K562 (cell line): ENCODE data around the gene DPT. TPM values are rescaled to one million over a fixed set of nuclear protein-coding genes. Genes with fewer than 3 reads are reported as not detected.

ENCODE experiments used
- ATAC-seq: fragments of 200-7000 bp; cut with Tn5 transposase; 3 replicates; pipeline ENCODE4 v1.9.1; 2020; ENCODE audit warnings: moderate library complexity
- BruUV-seq: library from RNA; stranded (reverse); fragments of 400-500 nt; replicated peaks from 2 replicates; lab custom pipeline; 2021; lab: Mats Ljungman, UMichigan
- CTCF ChIA-PET: fragments of 300-600 bp; formaldehyde crosslinking; extraction: SDS; loops from one replicate; lab custom pipeline; 2021; ENCODE audit warnings: low intra/inter-chr PET ratio; lab: Yijun Ruan, JAX
- POLR2A ChIA-PET: fragments of 300-600, 350-650 bp; sonication (Branson Sonifier 250); formaldehyde crosslinking; extraction: SDS; loops from one replicate; lab custom pipeline; 2021; ENCODE audit warnings: antibody characterized with exemption, inconsistent platforms; lab: Yijun Ruan, JAX
- DNase-seq, 4 experiments: peaks; one replicate each; pipeline versions ENCODE4 v3.0.0 to v3.0.0-alpha.2; 2011 to 2018; ENCODE audit warnings: low spot score in 3 of 4, mixed read lengths in 3 of 4; ENCODE audit errors: extremely low read depth in 1 of 4
- FAIRE-seq: peaks from 2 replicates; lab custom pipeline; 2011; peaks lifted over from hg19 to GRCh38; lab: Jason Lieb, UNC
- H2AFZ ChIP-seq: 2 replicates; pipeline ENCODE4 v1.6.0; 2011; ENCODE audit warnings: low read depth, low read length, control low read depth, inconsistent platforms
- H3K27ac ChIP-seq: fragments of 200-600 bp; 3 replicates; pipeline ENCODE4 v1.8.0; 2011; ENCODE audit warnings: low read depth, mild to moderate bottlenecking, control low read depth, inconsistent platforms, low read length, moderate library complexity, mixed read lengths; ENCODE audit errors: extremely low read depth
- H3K27me3 ChIP-seq, 2 experiments: fragments of 300-600 bp in 1 of 2; 2 replicates in 1 of 2; 3 replicates in 1 of 2; pipeline versions ENCODE4 v1.6.0 to v1.8.0; 2011; ENCODE audit warnings: inconsistent platforms in 2 of 2, low read length in 2 of 2, mild to moderate bottlenecking in 1 of 2, mixed read lengths in 1 of 2, moderate library complexity in 1 of 2; ENCODE audit not compliant: control insufficient read depth in 2 of 2, insufficient read depth in 2 of 2
- H3K36me3 ChIP-seq: fragments of 300-600 bp; 3 replicates; pipeline ENCODE4 v1.8.0; 2011; ENCODE audit warnings: mild to moderate bottlenecking, low read length, inconsistent platforms; ENCODE audit not compliant: control insufficient read depth, insufficient read depth
- H3K4me1 ChIP-seq, 2 experiments: fragments of 200-600 bp in 1 of 2; replicated peaks in 1 of 2; 2 replicates in 1 of 2; 3 replicates in 1 of 2; pipeline versions ENCODE4 v1.5.1 to v1.8.0; 2011; ENCODE audit warnings: inconsistent platforms in 2 of 2, low read length in 2 of 2, mild to moderate bottlenecking in 1 of 2, mixed read lengths in 1 of 2, moderate library complexity in 1 of 2; ENCODE audit not compliant: control insufficient read depth in 2 of 2, insufficient read depth in 2 of 2
- H3K4me2 ChIP-seq: 2 replicates; pipeline ENCODE4 v1.6.1; 2011; ENCODE audit warnings: low read length, control low read depth, inconsistent platforms, mixed read lengths; ENCODE audit not compliant: insufficient read depth
- H3K4me3 ChIP-seq: fragments of 200-600 bp; sonication (generic), shearing (Covaris generic); 2 replicates; pipeline ENCODE4 v1.5.1; 2016; ENCODE audit warnings: control low read depth, inconsistent platforms
- H3K79me2 ChIP-seq: fragments of 200-600 bp; 3 replicates; pipeline ENCODE4 v1.8.0; 2011; ENCODE audit warnings: low read length, inconsistent platforms; ENCODE audit not compliant: control insufficient read depth, insufficient read depth
- H3K9ac ChIP-seq, 2 experiments: 2 replicates each; pipeline versions ENCODE4 v1.6.0 to v1.6.1; 2011; ENCODE audit warnings: low read depth in 2 of 2, low read length in 2 of 2, control low read depth in 1 of 2, inconsistent platforms in 1 of 2, mild to moderate bottlenecking in 1 of 2, mixed read lengths in 1 of 2; ENCODE audit not compliant: insufficient read depth in 1 of 2
- H3K9me1 ChIP-seq: one replicate; pipeline ENCODE4 v1.6.0; 2011; ENCODE audit warnings: inconsistent platforms, mild to moderate bottlenecking, low read length, moderate library complexity; ENCODE audit not compliant: control insufficient read depth, insufficient read depth
- H3K9me3 ChIP-seq: replicated peaks from 2 replicates; pipeline ENCODE4 v1.5.1; 2011; ENCODE audit warnings: low read depth, low read length, inconsistent platforms; ENCODE audit not compliant: control insufficient read depth, insufficient read depth
- H4K20me1 ChIP-seq: replicated peaks from 2 replicates; pipeline ENCODE4 v1.6.1; 2011; ENCODE audit warnings: low read length, inconsistent platforms, mixed read lengths; ENCODE audit not compliant: control insufficient read depth, insufficient read depth
- CCAR2 ChIP-seq: fragments of 200-400 bp; formaldehyde crosslinking; IDR thresholded peaks from 2 replicates; pipeline ENCODE4 v1.6.1; 2017; ENCODE audit warnings: mild to moderate bottlenecking, low read depth, low read length
- CGGBP1 ChIP-seq: fragments of 250-450 bp; sonication (Bioruptor Pico); IDR thresholded peaks from 2 replicates; pipeline ENCODE4 v1.9.0; 2021; ENCODE audit warnings: mild to moderate bottlenecking
- HDAC2 ChIP-seq: fragments of 450-650 bp; IDR thresholded peaks from 2 replicates; pipeline ENCODE4 v1.6.1; 2016; ENCODE audit warnings: mild to moderate bottlenecking
- HMG20B ChIP-seq: fragments of 250-450 bp; sonication (Bioruptor Pico); IDR thresholded peaks from 2 replicates; pipeline ENCODE4 v1.5.0; 2021; ENCODE audit warnings: mild to moderate bottlenecking
- LCOR ChIP-seq: sonication (generic); formaldehyde crosslinking; IDR thresholded peaks from 2 replicates; pipeline ENCODE4 v1.8.0; 2022; ENCODE audit warnings: mild to moderate bottlenecking, missing genetic modification reagents
- MAFF ChIP-seq: IDR thresholded peaks from 2 replicates; pipeline ENCODE4 v1.6.1; 2012; ENCODE audit warnings: low read length, improper control_type of control experiment
- NFE2 ChIP-seq: IDR thresholded peaks from 2 replicates; pipeline ENCODE4 v1.6.1; 2014; ENCODE audit warnings: antibody characterized with exemption, low read depth
- NFIX ChIP-seq: fragments of 250-450 bp; sonication (Bioruptor Pico); IDR thresholded peaks from 2 replicates; pipeline ENCODE4 v1.4.0; 2020; ENCODE audit warnings: low read depth, mild to moderate bottlenecking, moderate library complexity
- NR0B1 ChIP-seq: fragments of 450-650 bp; IDR thresholded peaks from one replicate; pipeline ENCODE4 v1.6.1; 2018; ENCODE audit warnings: mild to moderate bottlenecking, moderate library complexity; ENCODE audit not compliant: partially characterized antibody
- RBM17 ChIP-seq: fragments of 200-400 bp; formaldehyde crosslinking; IDR thresholded peaks from 2 replicates; pipeline ENCODE4 v1.6.1; 2017; ENCODE audit warnings: low read depth, mild to moderate bottlenecking, low read length, borderline replicate concordance
- ZNF57 ChIP-seq: fragments of 450-650 bp; formaldehyde crosslinking; IDR thresholded peaks from 2 replicates; pipeline ENCODE4 v1.4.0; 2020; ENCODE audit warnings: mild to moderate bottlenecking, moderate library complexity
- WGBS: fragments of 100-300 bp; shearing (Covaris generic); methylation state at CpG from one replicate; pipeline ENCODE4 v1.1.6; 2016; ENCODE audit warnings: low coverage, mixed read lengths; ENCODE audit not compliant: insufficient coverage; ENCODE audit errors: missing lambda C conversion rate; 5-methylcytosine and 5-hydroxymethylcytosine counted together
- in situ Hi-C: fragments of 300-500 bp; cut with MboI; formaldehyde crosslinking; loops from 4 replicates; pipeline ENCODE4 v1.15.0; 2018; ENCODE audit warnings: inconsistent platforms, mixed read lengths
- intact Hi-C: fragments of 100-400 bp; cut with micrococcal nuclease; formaldehyde crosslinking; loops from 2 replicates; pipeline ENCODE4 v1.14.2; 2022
- polyA plus RNA-seq, 8 experiments: library from polyadenylated mRNA; depleted of rRNA in 4 of 8; stranded (reverse) in 5 of 8; unstranded in 3 of 8; fragments of >200 nt; fragmentation: Nextera tagmentation in 2 of 8; fragmentation: Illumina TruSeq in 1 of 8; extraction: Ambion mirVana in 2 of 8; extraction: Trizol in 1 of 8; gene quantifications; 2 replicates each; pipeline versions ENCODE4 v1.2.1 to v1.2.3, GENCODE V29; 2011 to 2014; ENCODE audit warnings: inconsistent platforms in 1 of 8, missing spikeins in 1 of 8
- total RNA-seq, 7 experiments: library from RNA; depleted of rRNA in 6 of 7; stranded (reverse); fragments of >200 nt in 6 of 7; fragmentation: Illumina TruSeq in 2 of 7; extraction: Trizol in 2 of 7; gene quantifications; 2 replicates each; pipeline versions ENCODE4 v1.2.1 to v1.2.3, GENCODE V29; 2011 to 2021; ENCODE audit warnings: low replicate concordance in 1 of 7

The DPT gene
- total and polyA plus RNA-seq, 9 of the 15 experiments (the other 6 are each of a cell fraction or from before 2014, with no cell fraction given): not detected

GRCh38 chr1:168758503-168758902 lies 29.5 kb upstream of the DPT start:
- 0% methylated on average over 1 of the region's 1 CpG for WGBS
- Histone ChIP-seq H3K9ac (no peak overlapping the region), H3K9me1 (no peaks in the 10 kb centered on the region), H4K20me1 (no peaks in the 10 kb centered on the region; the same call in 1 of the 2 replicates), H3K4me1 (no peaks in the 10 kb centered on the region), H3K27ac (no peak overlapping the region), H3K4me3 (no peak overlapping the region), H3K27me3 (peaks cover 2 to 8% of the 10 kb centered on the region in 2 experiments; a peak in 3 of 5 replicates), H3K4me2 (no peak overlapping the region), H2AFZ (no peak overlapping the region), H3K79me2 (no peaks in the 10 kb centered on the region), H3K9me3 (no peaks in the 10 kb centered on the region), H3K36me3 (no peaks in the 10 kb centered on the region)
- ATAC-seq (no peak), FAIRE-seq (no peak), DNase-seq (no peak)
- BruUV-seq: no TSS peak
- in situ Hi-C loops (no loop called here), intact Hi-C loops (loop anchor here (10.0 kb wide), 1 partner anchor 436 kb away; no protein-coding TSS in a partner anchor)
- no peak for TF ChIP-seq NFE2
- no peak for TF ChIP-seq NFIX (CRISPR knock-in tag)
- no peak for TF ChIP-seq LCOR (CRISPR knock-in tag)
- no peak for TF ChIP-seq CCAR2
- no peak for TF ChIP-seq HMG20B (CRISPR knock-in tag)
- TF ChIP-seq ZNF57 (CRISPR knock-in tag): no peak
- no peak for TF ChIP-seq HDAC2
- TF ChIP-seq MAFF: no peak
- no peak for TF ChIP-seq NR0B1
- TF ChIP-seq RBM17: no peak
- TF ChIP-seq CGGBP1 (CRISPR knock-in tag): no peak
- ChIA-PET POLR2A (no interaction called here), CTCF (no interaction called here)
